ENCODE results near the gene PLEKHG3.
"Not testable (repeated sequence)": the region's sequence is repeated elsewhere in the genome, so short reads cannot be mapped to it uniquely, and the experiment has no call there.

PLEKHG3 gene

DNA sequence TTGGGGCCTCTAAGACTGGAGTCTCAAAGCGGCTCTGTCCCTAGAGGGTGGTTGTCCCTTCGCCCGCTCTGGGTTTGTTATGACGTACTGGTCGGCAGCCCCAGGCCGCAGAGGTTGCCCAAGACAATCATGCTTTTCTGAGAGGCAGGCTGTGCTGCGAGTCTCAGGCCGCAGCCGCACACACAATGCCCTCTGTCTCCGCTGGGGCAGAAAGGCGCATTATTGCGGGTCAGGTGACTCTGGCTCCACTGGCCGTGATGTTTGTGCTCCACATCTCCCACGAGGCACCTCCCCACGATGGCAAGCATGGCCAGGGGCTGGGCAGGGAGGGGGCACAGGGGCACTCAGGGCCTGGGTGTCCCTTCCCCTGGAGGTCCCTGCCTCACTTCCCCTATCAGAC, 21.0 kb upstream of the PLEKHG3 start:
- H3K36me3 ChIP-seq (ENCODE audit: insufficient read depth, low read length): no peaks in the 10 kb centered on the region
- no peak overlapping the region for H3K9ac ChIP-seq (ENCODE audit: insufficient read length)
- TF ChIP-seq POLR2AphosphoS5 (IDR thresholded peaks at IDR 0.05; ENCODE audit: borderline replicate concordance, low read depth, low read length) (no peak), FOXP2 (optimal IDR thresholded peaks at IDR 0.05; ENCODE audit: control extremely low read depth, extremely low read length, insufficient read depth) (no peak), EZH2 (IDR thresholded peaks at IDR 0.05) (no peak)
- H3K4me3 ChIP-seq: no peak overlapping the region
- H3K27ac ChIP-seq: no peak overlapping the region
- no peak for DNase-seq (ENCODE audit: low read depth, low spot score)
- no peaks in the 10 kb centered on the region for H3K9me3 ChIP-seq (ENCODE audit: low read depth, low read length)

DNA sequence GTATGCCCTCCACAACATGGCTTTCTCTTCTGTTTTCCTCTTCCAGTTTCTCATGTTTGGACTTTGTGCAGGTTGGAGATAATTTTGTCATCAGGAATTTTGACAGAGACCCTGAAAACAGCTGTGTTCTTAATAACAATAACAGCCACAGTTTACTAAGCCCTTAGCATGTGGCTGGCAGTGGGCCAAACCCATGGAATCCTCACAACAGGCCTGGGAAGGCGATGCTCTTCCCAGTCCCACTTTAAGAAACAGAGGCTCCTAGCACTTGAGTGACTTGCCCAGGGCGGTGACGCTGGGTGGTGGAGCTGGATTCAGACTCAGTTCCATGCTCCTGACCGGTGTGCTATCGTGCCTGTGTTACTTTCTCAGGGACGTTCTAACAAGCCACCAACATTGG, 20.1 kb upstream of the PLEKHG3 start:
- TF ChIP-seq POLR2AphosphoS5 (IDR thresholded peaks at IDR 0.05; ENCODE audit: borderline replicate concordance, low read depth, low read length) (no peak), FOXP2 (optimal IDR thresholded peaks at IDR 0.05; ENCODE audit: control extremely low read depth, extremely low read length, insufficient read depth) (no peak), EZH2 (IDR thresholded peaks at IDR 0.05) (no peak)
- Histone ChIP-seq H3K4me3 (no peak overlapping the region), H3K36me3 (ENCODE audit: insufficient read depth, low read length) (no peaks in the 10 kb centered on the region), H3K27ac (no peak overlapping the region), H3K9me3 (ENCODE audit: low read depth, low read length) (no peaks in the 10 kb centered on the region), H3K9ac (ENCODE audit: insufficient read length) (no peak overlapping the region)
- DNase-seq (ENCODE audit: low read depth, low spot score): peak; percentile 14

DNA sequence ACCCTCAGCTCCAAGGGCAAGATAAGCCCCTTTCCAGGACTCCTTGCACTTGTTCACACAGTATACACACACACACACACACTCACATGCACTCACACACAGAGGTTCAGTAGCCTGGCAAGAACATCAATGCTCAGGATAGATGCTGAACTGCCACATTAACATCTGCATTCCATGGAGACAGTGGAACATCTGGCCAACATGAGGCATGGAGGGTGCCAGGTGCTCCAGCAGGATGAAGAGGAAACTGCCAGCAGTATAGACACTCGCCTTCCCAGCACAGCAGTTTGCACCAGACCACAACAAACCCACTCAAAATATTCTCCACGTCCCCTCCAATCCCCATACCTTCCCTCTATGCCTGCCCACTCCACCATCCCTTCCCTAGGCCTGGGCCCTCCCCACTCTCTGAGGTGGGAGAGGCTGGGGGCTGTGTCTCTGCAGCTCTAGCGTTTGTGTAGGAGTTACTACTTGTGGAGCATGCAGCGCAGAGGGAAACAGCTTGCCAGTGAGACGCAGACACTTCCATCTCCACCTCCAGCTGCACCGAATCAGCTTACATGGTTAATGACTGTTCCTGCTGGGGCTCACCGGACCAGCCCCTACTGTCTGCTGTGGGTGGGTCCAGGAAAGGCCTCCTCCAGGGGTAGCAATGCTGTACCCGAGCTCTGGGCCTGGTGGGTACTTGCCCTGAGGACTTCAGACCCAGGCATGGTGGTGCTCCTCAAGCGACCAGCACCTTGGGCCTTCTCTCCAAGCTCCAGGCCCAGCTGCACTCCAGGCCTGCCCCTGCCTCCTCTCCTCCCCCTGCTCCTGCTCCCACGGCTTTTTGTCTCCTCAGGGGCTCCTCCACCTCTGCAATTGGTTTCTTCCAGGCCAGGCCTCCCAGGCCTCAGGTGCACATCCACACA, 18.6 kb upstream of the PLEKHG3 start:
- Histone ChIP-seq H3K9ac (ENCODE audit: insufficient read length) (no peak overlapping the region), H3K27ac (no peak overlapping the region), H3K9me3 (ENCODE audit: low read depth, low read length) (no peaks in the 10 kb centered on the region), H3K4me3 (no peak overlapping the region), H3K36me3 (ENCODE audit: insufficient read depth, low read length) (no peaks in the 10 kb centered on the region)
- DNase-seq (ENCODE audit: low read depth, low spot score): no peak
- TF ChIP-seq FOXP2 (optimal IDR thresholded peaks at IDR 0.05; ENCODE audit: control extremely low read depth, extremely low read length, insufficient read depth): no peak
- no peak for TF ChIP-seq EZH2 (IDR thresholded peaks at IDR 0.05)
- no peak for TF ChIP-seq POLR2AphosphoS5 (IDR thresholded peaks at IDR 0.05; ENCODE audit: borderline replicate concordance, low read depth, low read length)

DNA sequence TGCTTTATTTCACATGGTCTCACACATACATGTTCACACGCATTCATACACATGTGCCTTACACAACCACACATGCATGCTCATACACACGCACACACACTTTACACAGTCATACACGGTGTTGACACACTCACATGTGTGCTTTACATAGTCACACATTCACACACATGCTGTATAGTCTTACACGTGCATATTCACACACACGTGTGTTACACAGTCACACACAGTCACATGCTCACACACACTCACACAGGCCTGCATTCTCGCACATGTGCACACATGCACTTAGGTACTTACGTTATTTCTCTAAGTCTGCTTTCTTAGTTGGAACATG, 18.0 kb upstream of the PLEKHG3 start:
- Histone ChIP-seq H3K36me3 (ENCODE audit: insufficient read depth, low read length) (no peaks in the 10 kb centered on the region), H3K4me3 (no peak overlapping the region), H3K27ac (no peak overlapping the region), H3K9ac (ENCODE audit: insufficient read length) (no peak overlapping the region), H3K9me3 (ENCODE audit: low read depth, low read length) (no peaks in the 10 kb centered on the region)
- no peak for TF ChIP-seq EZH2 (IDR thresholded peaks at IDR 0.05)
- TF ChIP-seq FOXP2 (optimal IDR thresholded peaks at IDR 0.05; ENCODE audit: control extremely low read depth, extremely low read length, insufficient read depth): no peak
- no peak for TF ChIP-seq POLR2AphosphoS5 (IDR thresholded peaks at IDR 0.05; ENCODE audit: borderline replicate concordance, low read depth, low read length)
- DNase-seq (ENCODE audit: low read depth, low spot score): no peak

DNA sequence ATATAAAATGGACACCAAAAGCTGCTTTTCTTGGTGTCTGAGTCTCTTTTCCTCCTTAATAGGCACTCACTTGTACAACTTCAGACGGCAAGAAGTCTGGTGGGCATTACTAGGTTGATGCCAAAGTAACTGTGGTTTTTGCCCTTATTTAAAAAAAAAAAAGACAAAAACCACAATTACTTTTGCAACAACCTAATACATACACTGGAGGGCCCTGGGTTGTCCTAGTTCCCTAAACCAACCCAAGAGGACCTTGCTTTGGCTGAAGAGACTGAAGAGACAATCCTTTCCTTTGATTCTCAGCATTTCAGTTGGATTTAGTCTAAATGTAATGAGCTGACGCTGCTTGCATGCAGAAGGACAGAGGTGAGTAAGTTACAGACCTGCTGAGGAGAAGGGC, 16.2 kb upstream of the PLEKHG3 start:
- TF ChIP-seq EZH2 (IDR thresholded peaks at IDR 0.05) (no peak), FOXP2 (optimal IDR thresholded peaks at IDR 0.05; ENCODE audit: control extremely low read depth, extremely low read length, insufficient read depth) (no peak), POLR2AphosphoS5 (IDR thresholded peaks at IDR 0.05; ENCODE audit: borderline replicate concordance, low read depth, low read length) (no peak)
- Histone ChIP-seq H3K4me3 (no peak overlapping the region), H3K9me3 (ENCODE audit: low read depth, low read length) (no peaks in the 10 kb centered on the region), H3K27ac (no peak overlapping the region), H3K9ac (ENCODE audit: insufficient read length) (no peak overlapping the region), H3K36me3 (ENCODE audit: insufficient read depth, low read length) (no peaks in the 10 kb centered on the region)
- no peak for DNase-seq (ENCODE audit: low read depth, low spot score)

DNA sequence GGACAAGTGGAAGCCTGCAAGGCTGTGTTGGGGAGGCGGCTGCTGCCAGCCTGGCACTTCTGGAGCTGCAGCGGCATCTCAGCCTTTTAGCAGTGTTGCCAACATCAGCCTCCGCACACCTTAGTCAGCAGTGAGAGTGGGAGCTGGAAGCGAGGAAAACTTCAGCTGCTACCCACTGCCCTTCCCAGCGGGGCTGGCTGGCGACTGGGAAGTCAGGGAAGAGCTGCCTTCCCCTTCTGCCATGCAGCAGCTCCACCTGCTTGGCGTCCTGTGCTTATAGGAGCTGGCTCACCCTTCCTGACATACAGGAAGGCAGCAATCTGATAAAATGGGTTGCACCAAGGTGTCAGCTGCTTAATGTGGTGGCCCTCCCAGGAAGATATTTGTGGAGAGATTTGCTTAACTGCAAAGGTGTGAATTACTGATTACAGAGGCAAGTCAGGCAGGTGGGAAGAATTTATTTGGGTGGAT, 15.4 kb upstream of the PLEKHG3 start:
- no peak for TF ChIP-seq FOXP2 (optimal IDR thresholded peaks at IDR 0.05; ENCODE audit: control extremely low read depth, extremely low read length, insufficient read depth)
- no peak for TF ChIP-seq POLR2AphosphoS5 (IDR thresholded peaks at IDR 0.05; ENCODE audit: borderline replicate concordance, low read depth, low read length)
- no peak for TF ChIP-seq EZH2 (IDR thresholded peaks at IDR 0.05)
- DNase-seq (ENCODE audit: low read depth, low spot score): no peak
- Histone ChIP-seq H3K9me3 (ENCODE audit: low read depth, low read length) (no peaks in the 10 kb centered on the region), H3K27ac (no peak overlapping the region), H3K36me3 (ENCODE audit: insufficient read depth, low read length) (no peaks in the 10 kb centered on the region), H3K4me3 (no peak overlapping the region), H3K9ac (ENCODE audit: insufficient read length) (no peak overlapping the region)

DNA sequence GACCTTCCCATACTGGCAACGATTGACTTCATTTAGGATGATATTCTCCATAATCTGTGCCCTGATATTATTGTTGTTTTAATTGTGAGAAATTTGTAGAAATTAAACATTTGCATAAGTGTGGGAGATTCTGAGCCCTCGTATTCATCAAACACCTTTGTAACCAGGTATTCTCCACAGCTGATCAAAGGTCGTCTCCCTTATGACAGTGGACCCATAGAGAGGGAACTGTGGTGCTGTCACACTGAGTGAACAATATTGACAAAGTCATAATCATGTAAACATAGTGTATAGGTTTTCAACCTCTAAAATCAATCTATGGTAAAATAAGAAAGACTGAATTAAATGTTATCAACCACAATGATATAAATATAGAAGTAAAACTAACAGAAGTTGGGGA, 14.9 kb upstream of the PLEKHG3 start:
- DNase-seq (ENCODE audit: low read depth, low spot score): no peak

DNA sequence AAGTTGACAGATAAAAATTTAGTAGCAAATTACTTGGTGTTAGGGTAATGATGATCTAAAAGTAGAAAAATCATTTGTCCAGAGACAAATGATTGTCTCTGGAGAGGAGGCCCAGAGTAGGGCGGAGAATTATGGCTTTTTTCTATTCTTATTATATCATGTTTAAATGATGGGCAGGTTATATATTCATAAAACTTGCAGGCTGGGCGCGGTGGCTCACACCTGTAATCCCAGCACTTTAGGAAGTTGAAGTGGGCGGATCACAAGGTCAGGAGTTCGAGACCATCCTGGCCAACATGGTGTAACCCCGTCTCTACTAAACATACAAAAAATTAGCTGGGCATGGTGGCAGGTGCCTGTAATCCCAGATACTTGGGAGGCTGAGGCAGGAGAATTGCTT, 13.6 kb upstream of the PLEKHG3 start:
- H3K9ac ChIP-seq (ENCODE audit: insufficient read length); H3K27ac ChIP-seq; DNase-seq (ENCODE audit: low read depth, low spot score); H3K9me3 ChIP-seq (ENCODE audit: low read depth, low read length); H3K36me3 ChIP-seq (ENCODE audit: insufficient read depth, low read length); H3K4me3 ChIP-seq: not testable (repeated sequence)

More for the DNA sequence above, 14.9 kb upstream of the PLEKHG3 start:
- Histone ChIP-seq H3K9ac (ENCODE audit: insufficient read length) (no peak overlapping the region), H3K4me3 (no peak overlapping the region), H3K9me3 (ENCODE audit: low read depth, low read length) (no peaks in the 10 kb centered on the region), H3K36me3 (ENCODE audit: insufficient read depth, low read length) (no peaks in the 10 kb centered on the region), H3K27ac (no peak overlapping the region)
- no peak for TF ChIP-seq POLR2AphosphoS5 (IDR thresholded peaks at IDR 0.05; ENCODE audit: borderline replicate concordance, low read depth, low read length)
- TF ChIP-seq EZH2 (IDR thresholded peaks at IDR 0.05): no peak
- no peak for TF ChIP-seq FOXP2 (optimal IDR thresholded peaks at IDR 0.05; ENCODE audit: control extremely low read depth, extremely low read length, insufficient read depth)

DNA sequence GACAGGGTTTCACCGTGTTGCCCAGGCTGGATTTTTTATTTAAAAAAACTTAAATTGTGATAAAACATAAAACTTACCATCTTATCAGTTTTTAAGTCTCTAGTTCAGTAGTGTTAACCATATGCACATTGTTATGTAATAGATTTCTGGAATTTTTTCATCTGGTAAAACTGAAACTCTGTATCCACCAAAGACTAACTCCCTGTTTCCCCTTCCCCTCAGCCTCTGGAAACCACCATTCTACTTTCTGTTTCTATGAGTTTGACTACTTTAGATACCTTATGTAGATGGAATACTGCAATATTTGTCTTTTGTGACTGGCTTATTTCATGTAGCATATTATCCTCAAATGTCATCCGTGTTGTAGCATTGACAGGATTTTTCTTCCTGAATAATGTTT, 12.8 kb upstream of the PLEKHG3 start:
- no peak for DNase-seq (ENCODE audit: low read depth, low spot score)

More for the DNA sequence above, 12.8 kb upstream of the PLEKHG3 start:
- no peak overlapping the region for H3K9ac ChIP-seq (ENCODE audit: insufficient read length)
- no peak overlapping the region for H3K4me3 ChIP-seq
- H3K9me3 ChIP-seq (ENCODE audit: low read depth, low read length): no peaks in the 10 kb centered on the region
- TF ChIP-seq POLR2AphosphoS5 (IDR thresholded peaks at IDR 0.05; ENCODE audit: borderline replicate concordance, low read depth, low read length) (no peak), FOXP2 (optimal IDR thresholded peaks at IDR 0.05; ENCODE audit: control extremely low read depth, extremely low read length, insufficient read depth) (no peak), EZH2 (IDR thresholded peaks at IDR 0.05) (no peak)
- no peak overlapping the region for H3K27ac ChIP-seq
- no peaks in the 10 kb centered on the region for H3K36me3 ChIP-seq (ENCODE audit: insufficient read depth, low read length)

Measured in SK-N-MC (cell line).